Left forelimb (tissue), 1 donor: ENCODE measurements around the gene RNASE4.
"Not testable (repeated sequence)": the region's sequence is repeated elsewhere in the genome, so short reads cannot be mapped to it uniquely, and the experiment has no call there.

Experiments
- DNase-seq: peaks from one replicate; pipeline ENCODE4 v3.0.0-alpha.2; 2018; ENCODE audit warnings: low spot score

RNASE4 gene

GRCh38 chr14:20683891-20684661 lies at the start of gene RNASE4:
TSS of gene RNASE4 (plus strand) at chr14:20684560. CDS start at chr14:20699372, 14,812 bp downstream.
- DNase-seq: peak; percentile 87

- DNase-seq: no peak
Observed at GRCh38 chr14:20641591-20641990, 42.8 kb upstream of the RNASE4 start, which contains the start of gene OR6S1. TSS of gene OR6S1 (minus strand) at chr14:20641691. CDS start at chr14:20641691, 0 bp downstream.

DNA sequence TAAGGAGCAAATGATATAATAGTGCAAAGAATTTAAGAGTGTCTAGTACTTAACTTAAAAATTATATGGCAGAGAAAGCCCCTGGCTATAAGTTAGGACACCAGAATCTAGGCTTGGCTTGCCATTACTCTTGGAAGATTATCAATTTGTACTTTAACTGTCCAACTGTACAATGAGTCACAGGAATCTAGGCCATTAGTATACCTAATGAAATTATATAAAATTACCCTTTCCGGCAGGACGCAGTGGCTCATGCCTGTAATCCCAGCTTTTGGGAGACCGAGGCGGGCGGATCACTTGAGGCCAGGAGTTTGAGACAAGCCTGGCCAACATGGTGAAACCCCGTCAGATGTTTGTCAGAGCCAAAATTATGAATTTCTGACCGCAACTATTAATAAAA lies 42.2 kb upstream of the RNASE4 start:
- no peak for DNase-seq

- DNase-seq: not testable (repeated sequence)
Observed at GRCh38 chr14:20642755-20643154, 41.6 kb upstream of the RNASE4 start.

DNA sequence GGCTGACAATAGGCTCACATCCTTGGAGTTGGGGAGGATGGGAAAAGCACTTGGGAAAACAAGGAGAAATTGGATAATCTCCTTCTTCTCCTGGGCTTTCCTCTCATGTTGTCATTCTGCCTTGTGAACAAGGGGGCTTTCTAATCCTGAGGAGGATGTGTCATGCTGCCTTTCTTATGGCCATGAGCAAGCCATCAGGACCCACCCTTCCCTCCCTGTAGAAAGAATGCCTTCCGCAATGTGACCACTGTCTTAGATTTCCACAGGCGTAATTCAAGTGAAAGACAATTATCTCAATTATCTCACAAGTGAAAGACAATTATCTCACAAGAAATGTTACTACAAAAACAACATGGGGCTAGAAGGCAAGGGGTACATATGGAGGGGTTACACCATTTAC lies 39.8 kb upstream of the RNASE4 start:
- DNase-seq: no peak

DNA sequence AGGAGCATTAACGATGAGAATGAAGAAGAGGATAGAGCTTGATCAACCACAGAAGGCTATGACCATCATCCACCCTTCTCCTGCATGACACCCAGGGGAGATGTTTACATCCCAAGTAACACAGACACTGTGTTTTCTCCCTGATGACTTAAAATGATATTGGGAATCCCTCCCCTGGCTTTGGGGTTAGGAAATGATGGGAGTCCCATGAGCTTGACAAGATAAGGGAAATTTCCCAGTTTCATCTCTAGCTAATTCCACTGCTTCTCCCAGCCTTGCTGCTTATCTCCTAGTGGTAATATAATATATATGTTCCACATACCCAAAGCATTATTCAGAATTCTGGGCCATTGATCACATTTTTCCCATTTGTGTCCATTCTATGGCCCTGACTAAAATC lies 38.9 kb upstream of the RNASE4 start:
- no peak for DNase-seq

GRCh38 chr14:20652996-20653975 lies 31.1 kb upstream of the RNASE4 start:
- DNase-seq: no peak

- DNase-seq: no peak
Observed at GRCh38 chr14:20655851-20656250, 28.5 kb upstream of the RNASE4 start.

DNA sequence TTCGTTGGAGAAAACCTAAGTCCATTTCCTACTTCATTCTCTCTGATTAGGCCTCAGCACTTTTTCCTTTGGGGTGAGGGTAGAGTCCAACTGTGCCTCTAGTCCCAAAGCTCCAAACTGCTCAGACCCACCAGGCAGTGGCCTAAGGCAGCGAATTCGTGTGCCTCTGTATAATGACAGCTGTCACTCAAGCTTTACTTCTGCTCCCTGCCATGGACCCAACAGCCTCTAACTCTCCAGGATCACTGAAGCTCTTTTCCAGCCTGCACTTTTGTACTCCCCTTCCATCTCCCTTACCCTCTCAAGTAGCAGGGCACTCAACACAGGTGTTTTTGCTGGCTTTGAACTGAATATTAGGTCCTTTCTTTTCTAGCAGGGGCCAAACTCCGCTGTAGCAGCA lies 28.1 kb upstream of the RNASE4 start:
- no peak for DNase-seq

DNA sequence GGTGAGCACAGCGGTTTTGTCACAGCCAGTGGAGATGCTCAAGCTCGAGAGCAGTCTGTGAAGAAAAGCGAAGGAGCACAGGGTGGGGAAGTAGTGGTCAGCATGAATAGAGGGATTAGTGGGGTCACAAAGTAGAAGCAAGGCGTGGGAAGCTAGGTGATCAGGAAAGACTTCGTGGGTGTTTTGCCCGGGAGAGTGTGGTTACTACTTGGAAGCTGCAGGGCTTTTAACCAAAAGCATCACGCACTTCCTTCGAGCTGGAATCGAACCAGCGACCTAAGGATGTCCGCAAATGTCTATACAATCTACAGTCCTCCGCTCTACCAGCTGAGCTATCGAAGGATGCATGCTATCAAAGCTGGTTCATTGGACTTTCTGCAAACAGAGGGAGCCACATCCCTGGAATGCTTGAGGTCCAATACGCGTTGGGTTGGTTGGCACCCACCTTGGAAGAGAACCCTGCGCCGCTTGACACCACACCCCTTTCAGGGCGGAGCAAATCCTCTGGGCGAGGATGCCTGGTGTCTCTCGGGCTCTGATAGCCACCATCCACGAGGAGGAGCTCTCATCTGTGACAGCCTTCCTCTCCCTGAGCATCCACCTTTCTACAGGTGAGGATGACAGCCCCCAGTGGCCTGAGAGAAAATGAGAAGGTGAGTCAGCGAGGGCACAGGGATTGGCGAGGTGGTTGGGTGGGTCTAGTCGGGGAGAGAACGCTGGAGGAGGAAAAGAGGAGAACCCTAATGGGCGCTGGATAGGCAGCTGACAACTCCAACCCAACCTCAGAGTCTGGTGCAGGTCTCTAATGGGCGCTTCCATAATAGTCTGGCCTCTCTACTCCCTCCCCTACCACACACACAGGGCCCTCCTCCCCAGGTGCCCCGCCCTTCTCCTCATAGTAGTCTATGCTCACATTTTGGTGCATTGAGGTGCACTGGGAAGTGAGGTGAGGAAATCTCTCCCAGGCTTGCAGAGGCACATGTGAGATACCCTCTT lies 26.8 kb upstream of the RNASE4 start:
- DNase-seq: no peak

GRCh38 chr14:20658246-20658645 lies 26.1 kb upstream of the RNASE4 start:
- DNase-seq: no peak

DNA sequence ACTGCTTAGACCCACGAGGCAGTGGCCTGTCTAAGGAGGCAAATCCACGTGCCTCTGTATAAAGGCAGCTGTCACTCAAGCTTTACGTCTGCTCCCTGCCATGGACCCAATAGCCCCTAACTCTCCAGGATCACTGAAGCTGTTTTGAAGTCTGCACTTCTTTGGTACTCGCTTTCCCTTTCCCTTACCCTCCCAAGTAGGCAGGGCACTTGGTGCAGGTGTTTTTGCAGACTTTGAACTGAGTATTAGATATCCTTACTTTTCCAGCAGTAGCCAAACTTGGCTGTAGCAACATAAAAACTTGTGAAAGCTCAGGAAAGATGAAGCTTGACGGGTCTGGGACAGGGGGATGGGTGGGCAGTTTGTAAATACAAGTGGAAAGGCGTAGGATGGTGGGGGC lies 25.0 kb upstream of the RNASE4 start:
- no peak for DNase-seq

- no peak for DNase-seq
Observed at GRCh38 chr14:20659813-20660395, 24.5 kb upstream of the RNASE4 start.

- DNase-seq: no peak
Observed at GRCh38 chr14:20661197-20661596, 23.2 kb upstream of the RNASE4 start.

- DNase-seq: no peak
Observed at GRCh38 chr14:20662968-20663732, 21.2 kb upstream of the RNASE4 start.

DNA sequence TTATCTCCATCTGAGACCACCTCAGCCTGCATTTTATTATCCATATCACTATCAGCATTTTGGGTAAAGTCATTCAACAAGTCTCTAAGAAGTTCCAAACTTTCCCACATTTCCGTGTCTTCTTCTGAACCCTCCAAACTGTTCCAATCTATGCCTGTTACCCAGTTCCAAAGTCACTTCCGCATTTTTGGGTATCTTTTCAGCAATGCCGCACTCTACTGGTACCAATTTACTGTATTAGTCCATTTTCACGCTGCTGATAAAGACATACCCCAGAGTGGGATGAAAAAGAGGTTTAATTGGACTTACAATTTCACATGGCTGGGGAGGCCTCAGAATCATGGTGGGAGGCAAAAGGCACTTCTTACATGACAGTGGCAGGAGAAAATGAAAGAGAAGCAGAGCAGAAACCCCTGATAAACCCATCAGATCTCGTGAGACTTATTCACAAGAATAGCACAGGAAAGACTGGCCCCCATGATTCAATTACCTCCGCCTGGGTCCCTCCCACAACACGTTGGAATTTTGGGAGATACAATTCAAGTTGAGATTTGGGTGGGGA lies 17.9 kb upstream of the RNASE4 start:
- not testable (repeated sequence) for DNase-seq

GRCh38 chr14:20667957-20668356 lies 16.4 kb upstream of the RNASE4 start:
- DNase-seq: no peak

GRCh38 chr14:20668969-20669368 lies 15.4 kb upstream of the RNASE4 start:
- DNase-seq: no peak

- no peak for DNase-seq
Observed at GRCh38 chr14:20671597-20672283, 12.6 kb upstream of the RNASE4 start.
